Activated CD8-positive, alpha-beta memory T cell treated with anti-CD3 and anti-CD28 coated beads, Interleukin-2, amount 50 U/mL, for 48 hours (primary cell): ENCODE results near the gene ADGRV1.

Source experiments
- DNase-seq: peaks from one replicate; pipeline ENCODE4 v3.0.0-alpha.2; 2020

ADGRV1 gene

GRCh38 chr5:91183743-91184142 lies 625.1 kb downstream of the ADGRV1 start:
- DNase-seq = no peak

GRCh38 chr5:91186101-91186500 lies 627.5 kb downstream of the ADGRV1 start:
- DNase-seq = no peak

GRCh38 chr5:91187032-91187431 lies 628.4 kb downstream of the ADGRV1 start:
- DNase-seq = no peak

GRCh38 chr5:91188755-91189154 lies 630.2 kb downstream of the ADGRV1 start:
- no peak for DNase-seq

- DNase-seq = no peak
Observed at GRCh38 chr5:91189480-91190313, 631.1 kb downstream of the ADGRV1 start.

- DNase-seq = no peak
Observed at GRCh38 chr5:91190314-91190690, 631.7 kb downstream of the ADGRV1 start.

GRCh38 chr5:91194824-91195381 lies 636.3 kb downstream of the ADGRV1 start:
- no peak for DNase-seq

- no peak for DNase-seq
Observed at GRCh38 chr5:91200692-91201091, 642.1 kb downstream of the ADGRV1 start.

GRCh38 chr5:91206103-91206502 lies 647.5 kb downstream of the ADGRV1 start:
- DNase-seq = no peak

- no peak for DNase-seq
Observed at GRCh38 chr5:91206734-91207133, 648.1 kb downstream of the ADGRV1 start.

- no peak for DNase-seq
Observed at GRCh38 chr5:91207248-91207647, 648.7 kb downstream of the ADGRV1 start.

- no peak for DNase-seq
Observed at GRCh38 chr5:91211997-91212713, 653.6 kb downstream of the ADGRV1 start.

GRCh38 chr5:91212714-91213092 lies 654.1 kb downstream of the ADGRV1 start:
- no peak for DNase-seq
